Activated T-cell treated with anti-CD3 and anti-CD28 coated beads, Interleukin-2, amount 50 U/mL, for 24 hours (primary cell): ENCODE data around the gene DNER.
"Not testable (repeated sequence)": the region's sequence is repeated elsewhere in the genome, so short reads cannot be mapped to it uniquely, and the experiment has no call there.

ENCODE experiments used
- DNase-seq: peaks from one replicate; pipeline ENCODE4 v3.0.0-alpha.2; 2020
- H3K27ac Mint-ChIP-seq: 2 replicates; pipeline ENCODE4 v1.8.0; 2020; ENCODE audit warnings: mild to moderate bottlenecking, mixed read lengths
- H3K27me3 Mint-ChIP-seq: 2 replicates; pipeline ENCODE4 v1.8.0; 2020; ENCODE audit warnings: mixed read lengths
- H3K36me3 Mint-ChIP-seq: 2 replicates; pipeline ENCODE4 v1.8.0; 2020; ENCODE audit warnings: low read depth, mixed read lengths
- H3K4me1 Mint-ChIP-seq: 2 replicates; pipeline ENCODE4 v1.8.0; 2020; ENCODE audit warnings: low read depth, mixed read lengths
- H3K4me3 Mint-ChIP-seq: 2 replicates; pipeline ENCODE4 v1.8.0; 2020; ENCODE audit warnings: mild to moderate bottlenecking, moderate library complexity, mixed read lengths
- H3K9me3 Mint-ChIP-seq: 2 replicates; pipeline ENCODE4 v1.8.0; 2020; ENCODE audit warnings: mixed read lengths

Gene DNER

GRCh38 chr2:229514273-229514895, 200.0 kb downstream of the DNER start:
- Mint-ChIP-seq H3K27ac (no peak overlapping the region), H3K4me1 (no peaks in the 10 kb centered on the region), H3K4me3 (no peak overlapping the region), H3K9me3 (no peaks in the 10 kb centered on the region), H3K36me3 (no peaks in the 10 kb centered on the region), H3K27me3 (no peaks in the 10 kb centered on the region)
- no peak for DNase-seq

GRCh38 chr2:229511524-229511923, 202.8 kb downstream of the DNER start:
- no peaks in the 10 kb centered on the region for H3K4me1 Mint-ChIP-seq
- no peaks in the 10 kb centered on the region for H3K36me3 Mint-ChIP-seq
- H3K27me3 Mint-ChIP-seq = peaks cover 2% of the 10 kb centered on the region
- no peak for DNase-seq
- no peaks in the 10 kb centered on the region for H3K9me3 Mint-ChIP-seq
- no peak overlapping the region for H3K27ac Mint-ChIP-seq
- H3K4me3 Mint-ChIP-seq = no peak overlapping the region

- H3K9me3 Mint-ChIP-seq = not testable (repeated sequence)
Measured at GRCh38 chr2:229506699-229507098, 207.7 kb downstream of the DNER start.

GRCh38 chr2:229501051-229501794, 213.1 kb downstream of the DNER start:
- Mint-ChIP-seq H3K9me3 (peaks cover 5% of the 10 kb centered on the region), H3K27ac (no peak overlapping the region), H3K4me1 (no peaks in the 10 kb centered on the region), H3K36me3 (no peaks in the 10 kb centered on the region), H3K4me3 (no peak overlapping the region), H3K27me3 (no peaks in the 10 kb centered on the region)
- DNase-seq = no peak

More at GRCh38 chr2:229506699-229507098, 207.7 kb downstream of the DNER start:
- not testable (repeated sequence) for H3K27me3 Mint-ChIP-seq, H3K4me3 Mint-ChIP-seq, H3K36me3 Mint-ChIP-seq, H3K4me1 Mint-ChIP-seq, DNase-seq, H3K27ac Mint-ChIP-seq

- no peaks in the 10 kb centered on the region for H3K36me3 Mint-ChIP-seq
- H3K4me1 Mint-ChIP-seq = no peaks in the 10 kb centered on the region
- no peak overlapping the region for H3K4me3 Mint-ChIP-seq
- no peak overlapping the region for H3K27ac Mint-ChIP-seq
- H3K9me3 Mint-ChIP-seq = peaks cover 2% of the 10 kb centered on the region
- DNase-seq = no peak
- H3K27me3 Mint-ChIP-seq = peaks cover 5% of the 10 kb centered on the region
Measured at GRCh38 chr2:229492034-229492433, 222.3 kb downstream of the DNER start.

- no peaks in the 10 kb centered on the region for H3K4me1 Mint-ChIP-seq
- H3K36me3 Mint-ChIP-seq = no peaks in the 10 kb centered on the region
- H3K9me3 Mint-ChIP-seq = peaks cover 2% of the 10 kb centered on the region
- no peak overlapping the region for H3K4me3 Mint-ChIP-seq
- no peak for DNase-seq
- no peak overlapping the region for H3K27ac Mint-ChIP-seq
- H3K27me3 Mint-ChIP-seq = peaks cover 5% of the 10 kb centered on the region
Measured at GRCh38 chr2:229490167-229490566, 224.2 kb downstream of the DNER start.

GRCh38 chr2:229489016-229489415, 225.3 kb downstream of the DNER start:
- Mint-ChIP-seq H3K27me3 (peaks cover 5% of the 10 kb centered on the region), H3K27ac (no peak overlapping the region), H3K36me3 (no peaks in the 10 kb centered on the region), H3K9me3 (peaks cover 2% of the 10 kb centered on the region), H3K4me3 (no peak overlapping the region), H3K4me1 (no peaks in the 10 kb centered on the region)
- no peak for DNase-seq

- Mint-ChIP-seq H3K27me3 (peaks cover 5% of the 10 kb centered on the region), H3K36me3 (no peaks in the 10 kb centered on the region), H3K27ac (no peak overlapping the region), H3K4me1 (no peaks in the 10 kb centered on the region), H3K4me3 (no peak overlapping the region), H3K9me3 (peaks cover 2% of the 10 kb centered on the region)
- DNase-seq = no peak
Measured at GRCh38 chr2:229488232-229488631, 226.1 kb downstream of the DNER start.

GRCh38 chr2:229486673-229487072, 227.7 kb downstream of the DNER start:
- H3K27me3 Mint-ChIP-seq = peaks cover 5% of the 10 kb centered on the region

GRCh38 chr2:229485857-229486256, 228.5 kb downstream of the DNER start:
- DNase-seq = no peak

More at GRCh38 chr2:229486673-229487072, 227.7 kb downstream of the DNER start:
- H3K4me1 Mint-ChIP-seq = no peaks in the 10 kb centered on the region
- DNase-seq = no peak
- no peaks in the 10 kb centered on the region for H3K36me3 Mint-ChIP-seq
- no peak overlapping the region for H3K4me3 Mint-ChIP-seq
- H3K27ac Mint-ChIP-seq = no peak overlapping the region
- peaks cover 2% of the 10 kb centered on the region for H3K9me3 Mint-ChIP-seq

GRCh38 chr2:229477269-229477755, 237.0 kb downstream of the DNER start:
- Mint-ChIP-seq H3K27ac (no peak overlapping the region), H3K36me3 (no peaks in the 10 kb centered on the region), H3K4me3 (no peak overlapping the region), H3K9me3 (no peaks in the 10 kb centered on the region), H3K4me1 (no peaks in the 10 kb centered on the region), H3K27me3 (peaks cover 8% of the 10 kb centered on the region)
- no peak for DNase-seq

More at GRCh38 chr2:229485857-229486256, 228.5 kb downstream of the DNER start:
- peaks cover 5% of the 10 kb centered on the region for H3K27me3 Mint-ChIP-seq
- H3K36me3 Mint-ChIP-seq = no peaks in the 10 kb centered on the region
- H3K4me3 Mint-ChIP-seq = no peak overlapping the region
- H3K27ac Mint-ChIP-seq = no peak overlapping the region
- peaks cover 2% of the 10 kb centered on the region for H3K9me3 Mint-ChIP-seq
- H3K4me1 Mint-ChIP-seq = no peaks in the 10 kb centered on the region

- Mint-ChIP-seq H3K4me3 (no peak overlapping the region), H3K4me1 (no peaks in the 10 kb centered on the region), H3K27ac (no peak overlapping the region), H3K9me3 (no peaks in the 10 kb centered on the region), H3K27me3 (peaks cover 8% of the 10 kb centered on the region), H3K36me3 (no peaks in the 10 kb centered on the region)
- no peak for DNase-seq
Measured at GRCh38 chr2:229475778-229476177, 238.6 kb downstream of the DNER start.

- Mint-ChIP-seq H3K4me1 (no peaks in the 10 kb centered on the region), H3K27me3 (peaks cover 8% of the 10 kb centered on the region), H3K36me3 (no peaks in the 10 kb centered on the region), H3K27ac (no peak overlapping the region), H3K9me3 (no peaks in the 10 kb centered on the region), H3K4me3 (no peak overlapping the region)
- no peak for DNase-seq
Measured at GRCh38 chr2:229474125-229474524, 240.2 kb downstream of the DNER start.

- H3K9me3 Mint-ChIP-seq = no peaks in the 10 kb centered on the region
- no peak for DNase-seq
- H3K27ac Mint-ChIP-seq = no peak overlapping the region
- no peaks in the 10 kb centered on the region for H3K27me3 Mint-ChIP-seq
- H3K36me3 Mint-ChIP-seq = no peaks in the 10 kb centered on the region
- H3K4me1 Mint-ChIP-seq = no peaks in the 10 kb centered on the region
- H3K4me3 Mint-ChIP-seq = no peak overlapping the region
Measured at GRCh38 chr2:229470781-229471180, 243.6 kb downstream of the DNER start.

GRCh38 chr2:229467783-229468182, 246.6 kb downstream of the DNER start:
- Mint-ChIP-seq H3K27me3 (no peaks in the 10 kb centered on the region), H3K27ac (no peak overlapping the region), H3K9me3 (no peaks in the 10 kb centered on the region), H3K4me3 (no peak overlapping the region), H3K4me1 (no peaks in the 10 kb centered on the region), H3K36me3 (no peaks in the 10 kb centered on the region)
- DNase-seq = no peak
